Prostate gland (tissue), 2 donors: ENCODE measurements around the gene GLMP.

Experiments used
- POLR2A ChIP-seq: fragments of 450-650 bp; IDR thresholded peaks from one replicate; pipeline ENCODE4 v1.6.1; 2016; ENCODE audit warnings: antibody characterized with exemption, mild to moderate bottlenecking
- TF ChIP-seq, protein P1 (sequence below), 4 experiments: fragments of 200-600 bp in 2 of 4; fragments of 450-650 bp in 2 of 4; sonication (generic) in 2 of 4; IDR thresholded peaks; 1 replicate in 3 of 4; 2 replicates in 1 of 4; pipeline ENCODE4 v1.5.1; 2016 to 2019; ENCODE audit warnings: antibody characterized with exemption in 4 of 4, mild to moderate bottlenecking in 2 of 4, moderate library complexity in 2 of 4

DNA sequence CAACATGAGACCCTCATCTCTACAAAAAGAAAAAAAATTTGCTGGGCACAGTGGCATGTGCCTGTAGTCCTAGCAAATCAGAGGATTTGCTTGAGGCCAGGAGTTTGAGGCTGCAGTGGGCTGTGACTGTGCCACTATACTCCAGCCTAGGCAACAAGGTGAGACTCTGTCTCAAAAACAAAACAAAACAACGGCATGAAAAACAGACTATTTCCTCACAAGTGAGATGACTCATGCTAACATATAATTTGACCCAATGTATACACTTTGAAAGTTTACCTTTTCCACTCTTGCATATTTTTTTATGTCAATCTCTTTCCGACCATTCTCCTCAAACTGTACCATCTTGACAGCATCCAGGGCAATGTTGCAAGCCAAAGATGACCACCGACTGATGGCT, 25.1 kb upstream of the GLMP start:
- TF ChIP-seq, protein P1, sequence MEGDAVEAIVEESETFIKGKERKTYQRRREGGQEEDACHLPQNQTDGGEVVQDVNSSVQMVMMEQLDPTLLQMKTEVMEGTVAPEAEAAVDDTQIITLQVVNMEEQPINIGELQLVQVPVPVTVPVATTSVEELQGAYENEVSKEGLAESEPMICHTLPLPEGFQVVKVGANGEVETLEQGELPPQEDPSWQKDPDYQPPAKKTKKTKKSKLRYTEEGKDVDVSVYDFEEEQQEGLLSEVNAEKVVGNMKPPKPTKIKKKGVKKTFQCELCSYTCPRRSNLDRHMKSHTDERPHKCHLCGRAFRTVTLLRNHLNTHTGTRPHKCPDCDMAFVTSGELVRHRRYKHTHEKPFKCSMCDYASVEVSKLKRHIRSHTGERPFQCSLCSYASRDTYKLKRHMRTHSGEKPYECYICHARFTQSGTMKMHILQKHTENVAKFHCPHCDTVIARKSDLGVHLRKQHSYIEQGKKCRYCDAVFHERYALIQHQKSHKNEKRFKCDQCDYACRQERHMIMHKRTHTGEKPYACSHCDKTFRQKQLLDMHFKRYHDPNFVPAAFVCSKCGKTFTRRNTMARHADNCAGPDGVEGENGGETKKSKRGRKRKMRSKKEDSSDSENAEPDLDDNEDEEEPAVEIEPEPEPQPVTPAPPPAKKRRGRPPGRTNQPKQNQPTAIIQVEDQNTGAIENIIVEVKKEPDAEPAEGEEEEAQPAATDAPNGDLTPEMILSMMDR (IDR thresholded peaks at IDR 0.05): no peak
- TF ChIP-seq POLR2A: no peak
